NCI-H1105 treated with DMSO at 0.1 percent for 48 hours (cell line): Measurements from ENCODE around the gene TEX261.
"Not testable (repeated sequence)": the region's sequence is repeated elsewhere in the genome, so short reads cannot be mapped to it uniquely, and the experiment has no call there.

Source experiments
- DNase-seq: peaks from one replicate; lab custom pipeline; 2025; lab: John Stamatoyannopoulos, UW

The TEX261 gene

DNA sequence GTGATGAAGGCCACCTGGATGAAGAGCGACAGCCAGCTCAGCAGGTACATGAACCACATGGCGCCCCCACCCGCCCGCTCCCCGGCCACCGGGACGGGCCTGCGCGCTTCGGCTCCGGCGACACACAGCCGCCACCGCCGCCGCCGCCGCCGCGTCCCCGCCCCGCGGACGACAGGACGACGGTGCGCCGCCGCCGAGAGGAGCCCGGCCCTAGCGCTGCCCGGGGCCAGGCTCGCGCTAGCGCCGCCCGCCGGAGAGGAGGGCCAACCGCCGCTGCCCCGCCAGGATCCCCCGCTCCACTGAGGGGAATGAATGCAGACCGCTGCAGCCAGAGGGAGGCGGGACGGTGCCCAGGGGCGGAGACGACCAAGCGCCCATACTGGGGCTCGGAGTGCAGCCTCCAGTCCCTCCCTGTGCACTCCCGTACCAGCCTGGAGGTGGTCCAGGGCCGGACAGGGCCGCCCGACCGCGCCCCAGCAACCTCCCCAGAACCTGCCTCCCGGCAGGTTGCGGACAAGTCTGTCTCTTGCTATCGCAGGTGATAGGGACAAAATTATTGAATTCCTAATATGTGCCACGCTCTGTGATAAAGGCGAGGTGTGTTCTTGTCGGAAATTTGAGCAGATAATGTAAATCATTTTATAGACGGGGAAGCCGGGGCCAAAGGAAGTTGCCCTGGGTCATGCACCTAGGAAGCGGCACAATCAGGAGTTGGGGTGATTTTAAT lies at the start of gene TEX261:
Gene TEX261, minus strand, starts transcription at position 175 of the 727 bp plus-strand sequence. Its CDS starts 116 bp downstream, at position 59.
- peak; percentile 73 for DNase-seq

DNA sequence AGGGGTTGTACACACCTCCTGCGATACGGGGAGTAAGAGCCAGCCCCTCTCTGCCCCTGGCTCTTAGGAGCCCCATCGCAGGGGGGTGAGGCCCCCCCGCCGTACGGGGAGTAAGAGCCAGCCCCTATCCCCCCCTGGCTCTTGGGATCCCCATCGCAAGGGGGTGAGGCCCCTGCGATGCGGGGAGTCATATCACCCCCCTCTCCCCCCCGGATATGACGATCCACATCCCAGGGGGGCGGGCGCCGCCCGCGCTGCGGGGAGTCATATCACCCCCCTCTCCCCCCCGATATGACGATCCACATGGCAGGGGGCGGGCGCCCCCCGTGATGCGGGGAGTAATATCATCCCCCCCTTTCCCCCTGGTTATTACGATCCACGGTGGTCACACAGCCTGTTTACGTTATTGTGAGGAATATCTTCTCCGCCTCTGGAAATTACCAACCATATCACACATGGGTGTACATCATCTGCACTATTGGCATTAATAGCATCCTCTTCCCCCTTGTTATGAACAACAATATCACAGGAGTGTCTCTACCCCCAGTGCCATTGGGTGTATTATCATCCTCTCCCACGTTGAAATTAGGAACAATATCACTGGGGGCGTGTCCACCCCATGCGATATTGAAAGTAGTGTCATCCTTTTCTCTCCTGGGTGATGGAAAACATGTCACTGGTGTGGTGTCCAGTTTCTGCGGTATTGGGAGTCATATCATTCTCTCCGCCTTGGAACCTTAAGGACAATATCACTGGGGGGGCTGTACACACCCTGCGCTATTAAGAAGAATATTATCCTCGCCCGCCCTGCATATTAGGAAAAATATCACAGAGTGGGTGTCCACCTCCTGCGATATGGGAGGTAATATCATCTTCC lies 49.1 kb upstream of the TEX261 start:
- no peak for DNase-seq

DNA sequence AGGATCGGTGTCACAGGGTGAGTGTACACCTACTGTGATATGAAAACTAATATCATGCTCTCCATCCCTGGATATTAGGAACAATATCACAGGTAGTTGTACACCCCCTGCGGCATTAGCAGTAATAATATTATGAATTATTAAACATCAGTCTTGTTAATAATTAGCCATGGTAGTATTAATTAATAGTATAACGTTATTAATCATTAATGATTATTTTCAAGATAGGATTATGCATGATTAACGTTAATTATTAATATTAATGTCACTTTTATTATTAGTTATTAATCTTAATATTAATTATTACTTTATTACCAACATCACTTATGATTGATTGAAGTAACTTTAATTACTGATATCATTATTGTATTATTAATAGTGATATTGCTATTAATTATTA lies 47.6 kb upstream of the TEX261 start:
- DNase-seq = no peak

DNA sequence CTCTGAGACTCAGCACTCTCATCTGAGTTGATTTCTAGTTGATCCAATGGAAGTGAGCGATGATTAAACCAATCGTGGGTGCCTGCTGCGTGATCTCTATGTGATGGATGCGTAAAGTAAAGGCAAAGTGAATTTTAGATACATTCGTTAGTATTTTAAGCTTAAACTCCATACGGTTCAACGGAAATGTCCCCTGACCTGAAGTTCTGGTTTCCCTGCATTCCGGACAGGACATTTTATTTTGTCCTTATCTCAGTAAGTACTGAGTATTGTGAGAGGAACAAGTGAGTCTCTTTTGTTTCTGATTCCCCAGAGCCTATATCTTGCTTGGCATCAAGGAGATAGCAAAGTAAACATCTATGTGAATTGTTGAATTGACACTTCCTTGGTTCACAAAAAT lies 41.6 kb upstream of the TEX261 start:
- DNase-seq = not testable (repeated sequence)

DNA sequence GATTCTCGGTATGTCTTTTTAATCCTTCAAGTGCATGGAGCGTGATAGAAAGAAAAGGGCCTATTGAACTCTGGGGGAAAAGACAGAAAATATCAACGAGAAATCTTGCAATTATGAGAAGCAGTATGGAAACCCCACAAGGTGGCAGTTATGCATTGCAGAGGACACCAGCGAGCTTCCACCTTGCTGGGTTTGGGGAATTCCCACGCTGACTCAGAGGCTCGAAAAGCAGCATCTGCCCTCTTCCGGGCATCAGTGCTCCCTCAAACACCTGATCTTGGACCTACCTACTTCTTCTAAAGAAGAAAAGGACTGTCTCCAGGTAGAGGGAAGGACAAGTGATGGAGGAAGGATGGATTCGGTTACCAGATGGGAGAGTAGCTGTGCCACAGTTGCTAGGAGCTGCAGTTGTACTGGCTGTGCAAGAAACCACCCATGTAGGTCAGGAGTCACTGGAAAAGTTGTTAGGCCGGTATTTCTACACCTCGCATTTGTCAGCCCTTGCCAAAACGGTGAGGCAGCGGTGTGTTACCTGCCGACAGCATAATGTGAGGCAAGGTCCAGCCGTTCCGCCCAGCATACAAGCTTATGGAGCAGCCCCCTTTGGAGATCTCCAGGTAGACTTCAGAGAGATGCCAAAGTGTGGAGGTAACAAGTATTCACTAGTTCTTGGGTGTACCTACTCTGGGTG lies 29.0 kb upstream of the TEX261 start:
- not testable (repeated sequence) for DNase-seq

DNA sequence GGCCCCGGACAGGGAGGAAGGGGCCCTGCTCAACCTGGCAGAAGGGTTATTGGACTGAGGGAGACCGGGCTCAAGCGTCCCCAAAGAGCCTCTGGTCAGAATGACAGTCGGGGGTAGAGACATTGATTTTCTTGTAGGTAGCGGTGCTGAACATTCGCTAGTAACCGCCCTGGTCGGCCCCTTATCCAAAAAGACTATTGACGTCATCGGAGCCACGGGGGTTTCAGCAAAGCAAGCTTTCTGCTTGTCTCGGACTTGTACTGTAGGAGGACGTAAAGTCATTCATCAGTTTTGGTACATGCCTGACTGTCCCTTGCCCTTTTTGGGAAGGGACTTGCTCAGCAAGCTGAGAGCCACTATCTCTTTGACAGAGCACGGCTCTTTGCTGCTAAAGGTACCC lies 26.7 kb upstream of the TEX261 start:
- DNase-seq = not testable (repeated sequence)

DNA sequence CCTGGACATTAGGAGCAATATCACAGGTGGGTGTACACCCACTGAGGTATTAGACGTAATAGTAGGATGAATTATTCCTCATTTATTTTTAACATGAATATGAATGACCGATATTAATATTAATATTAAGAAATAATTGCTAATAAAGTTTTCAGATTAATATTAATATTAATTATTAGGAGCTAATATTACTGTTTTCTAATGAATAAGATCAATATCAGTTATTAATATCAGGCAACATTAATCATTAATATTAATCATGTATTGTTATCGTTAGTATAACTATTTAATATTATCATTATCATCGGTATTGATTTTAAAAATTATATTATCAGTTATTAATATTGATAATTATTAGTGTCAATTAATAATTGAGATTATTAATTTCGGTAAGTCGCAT lies 25.3 kb upstream of the TEX261 start:
- DNase-seq = not testable (repeated sequence)

DNA sequence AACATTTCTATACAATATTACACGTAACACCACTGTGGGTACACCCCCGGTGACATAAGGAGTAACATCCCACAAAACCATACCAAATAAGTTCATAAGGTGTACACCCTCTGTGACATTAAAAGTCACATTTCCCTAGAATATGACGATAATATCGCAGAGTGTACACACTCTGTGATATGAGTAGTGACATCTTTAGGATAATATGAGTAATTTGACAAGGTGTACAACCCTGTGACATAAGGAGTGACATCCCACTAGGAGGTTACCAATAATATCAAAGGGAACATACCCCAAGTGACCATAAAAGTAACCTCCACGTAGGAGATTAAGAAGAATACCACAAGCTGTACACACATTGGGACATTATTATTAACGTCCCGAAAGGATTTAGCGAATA lies 24.0 kb upstream of the TEX261 start:
- DNase-seq = no peak

DNA sequence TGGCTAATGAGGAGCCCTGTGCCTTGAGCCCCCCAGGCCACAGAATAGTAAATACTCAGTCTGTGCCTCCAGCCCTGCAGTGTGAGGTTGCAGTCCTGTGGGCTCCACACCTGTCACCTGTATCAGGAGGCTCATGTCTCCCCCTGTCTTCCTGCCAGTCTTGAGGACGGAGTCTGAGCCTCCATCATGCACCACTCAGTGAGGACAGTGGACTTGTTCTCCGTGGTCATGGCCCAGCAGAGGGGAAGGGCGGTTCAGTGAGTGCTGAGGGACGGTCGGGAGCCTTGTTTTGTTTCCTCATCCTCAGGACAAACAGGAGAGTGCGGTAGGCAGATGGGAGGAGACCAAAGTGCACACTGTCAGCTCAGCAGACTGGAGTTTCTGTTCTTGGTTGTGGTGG lies 17.1 kb upstream of the TEX261 start:
- not testable (repeated sequence) for DNase-seq

DNA sequence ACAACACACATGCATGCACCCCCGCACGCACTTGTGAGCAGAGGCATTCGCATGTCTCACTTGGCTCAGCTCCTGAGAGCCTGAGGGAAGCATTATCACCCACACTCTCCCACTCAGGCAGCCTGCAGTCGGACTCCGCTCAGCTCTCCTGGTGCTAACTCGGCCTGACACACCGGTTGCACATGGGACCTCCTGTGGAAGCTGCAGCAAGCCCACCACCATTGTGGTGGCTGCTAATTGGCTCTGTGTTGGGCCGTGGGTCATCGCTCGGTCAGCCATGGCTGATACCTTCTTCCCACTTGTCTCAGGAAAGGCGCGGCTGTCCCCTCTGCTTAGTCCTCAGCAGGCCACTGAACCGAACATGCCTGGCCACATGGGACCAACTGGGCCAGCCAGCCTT lies 13.7 kb upstream of the TEX261 start:
- DNase-seq = no peak

DNA sequence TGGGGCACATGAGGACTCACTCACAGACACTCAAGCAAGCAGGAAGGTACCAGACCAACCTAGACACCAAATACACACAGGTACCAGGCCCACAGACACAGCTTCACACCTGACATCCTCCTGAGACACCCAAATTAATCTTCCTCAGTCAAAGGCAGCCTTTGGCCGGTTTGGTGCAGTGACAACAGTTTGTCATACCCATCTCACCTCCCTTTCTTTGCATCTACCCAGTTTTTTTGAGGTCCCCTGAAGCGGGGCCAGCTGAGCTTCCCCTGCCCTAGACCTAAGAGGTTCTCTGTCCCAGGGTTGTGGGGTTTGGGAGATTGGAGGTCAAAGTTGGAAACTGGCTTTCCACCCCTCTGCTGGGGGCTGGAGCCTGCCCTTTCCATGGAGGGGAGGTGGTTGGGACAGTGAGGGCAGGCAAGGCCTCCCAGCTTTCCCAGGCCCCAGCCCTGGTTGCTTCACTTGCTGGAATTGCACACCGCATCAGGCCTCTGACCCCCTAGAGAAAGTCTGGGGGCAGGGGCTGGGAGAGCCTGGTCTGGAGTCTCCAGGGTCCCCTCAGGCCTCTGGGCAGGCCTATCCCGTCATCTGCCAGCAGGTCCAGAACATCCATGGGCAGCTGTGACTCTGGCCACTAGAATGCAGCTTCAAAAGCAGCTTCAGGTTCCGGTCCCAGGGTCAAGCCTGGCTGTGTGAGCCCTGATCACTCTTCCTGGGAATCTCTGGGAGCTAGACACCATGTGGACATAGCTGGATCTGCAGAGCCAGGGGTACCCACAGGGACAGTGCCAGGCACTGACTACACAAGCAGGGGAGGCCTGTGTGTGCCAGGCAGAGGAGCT lies 12.5 kb upstream of the TEX261 start:
- no peak for DNase-seq

DNA sequence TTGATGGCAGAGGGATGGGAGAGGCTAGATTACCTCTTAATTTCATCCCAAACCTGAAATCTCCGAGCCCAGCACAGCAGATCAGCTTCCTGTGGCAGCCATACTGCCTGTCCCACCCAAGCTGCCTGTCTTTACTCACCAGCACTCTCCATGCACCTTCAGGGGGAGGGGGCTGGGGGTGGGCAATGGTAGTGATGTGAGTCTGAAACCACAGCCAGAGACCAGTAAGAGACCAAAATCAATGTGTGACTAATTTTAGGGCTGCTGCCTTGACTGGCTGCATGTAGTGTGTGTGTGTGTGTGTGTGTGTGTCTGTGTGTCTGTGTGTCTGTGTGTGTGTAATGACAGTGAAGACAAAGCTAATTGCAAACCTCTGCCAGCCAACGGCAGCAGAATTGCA lies 11.7 kb upstream of the TEX261 start:
- no peak for DNase-seq

DNA sequence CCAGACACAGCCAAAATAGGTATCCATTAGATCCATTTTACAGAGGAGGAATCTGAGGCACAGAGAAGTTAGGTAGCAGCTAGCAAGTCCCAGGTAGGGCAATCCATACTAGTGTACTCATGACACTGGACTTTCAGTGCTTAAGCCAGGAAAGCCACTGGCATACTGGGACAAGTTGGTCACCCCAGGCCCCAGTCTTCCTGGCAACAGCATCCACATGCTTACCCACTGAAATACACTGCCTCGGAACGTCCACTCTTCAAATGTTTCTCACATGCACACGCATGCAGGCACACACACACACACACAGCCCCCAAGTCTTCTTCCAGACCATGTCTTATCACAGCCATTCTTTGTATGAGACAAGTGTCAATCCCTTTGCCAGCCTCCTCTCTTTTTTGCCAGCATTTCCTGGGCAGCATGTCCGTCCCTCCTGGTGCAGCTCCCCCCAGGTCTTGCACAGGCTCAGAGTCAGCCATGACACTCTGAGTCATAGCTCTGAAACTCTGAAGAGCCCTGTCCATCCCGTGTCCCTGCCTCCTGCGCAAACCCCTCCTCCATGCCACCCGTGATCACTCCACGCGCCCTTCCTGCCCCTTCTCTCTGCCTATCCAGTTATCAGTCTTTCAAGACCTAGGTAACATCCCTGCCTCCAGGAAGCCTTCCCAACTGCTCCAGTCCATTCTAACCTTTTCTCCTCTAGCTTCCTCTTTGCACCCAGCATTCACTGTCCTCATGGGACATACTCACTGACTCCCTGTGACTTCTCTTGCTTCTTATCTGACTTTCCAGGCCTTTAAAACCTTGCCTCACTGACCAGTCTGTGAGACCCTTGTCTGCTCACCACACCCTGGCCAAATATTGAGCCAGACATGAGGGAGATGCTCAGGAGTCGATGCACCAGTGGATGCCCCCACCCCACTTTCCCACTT lies 10.9 kb upstream of the TEX261 start:
- DNase-seq = no peak

DNA sequence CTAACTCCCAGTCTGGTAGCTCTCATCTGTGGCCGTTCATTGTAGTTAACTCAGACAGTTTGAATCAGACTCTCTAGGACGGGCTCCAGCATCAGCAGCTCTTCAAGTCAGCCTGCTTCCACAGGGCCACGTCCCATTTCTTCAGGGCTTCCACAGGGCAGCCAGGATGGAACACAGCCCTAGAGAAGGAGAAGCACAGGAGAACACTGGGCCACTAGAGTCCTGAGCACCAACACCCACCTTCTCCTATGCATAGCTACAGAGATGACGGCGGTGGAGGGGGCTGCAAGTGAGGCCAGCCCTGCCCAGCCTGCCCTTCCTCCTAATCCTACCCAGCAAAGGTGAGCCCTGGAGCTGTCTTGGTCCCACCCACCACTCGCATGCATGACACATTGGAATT lies 10.2 kb upstream of the TEX261 start:
- no peak for DNase-seq

DNA sequence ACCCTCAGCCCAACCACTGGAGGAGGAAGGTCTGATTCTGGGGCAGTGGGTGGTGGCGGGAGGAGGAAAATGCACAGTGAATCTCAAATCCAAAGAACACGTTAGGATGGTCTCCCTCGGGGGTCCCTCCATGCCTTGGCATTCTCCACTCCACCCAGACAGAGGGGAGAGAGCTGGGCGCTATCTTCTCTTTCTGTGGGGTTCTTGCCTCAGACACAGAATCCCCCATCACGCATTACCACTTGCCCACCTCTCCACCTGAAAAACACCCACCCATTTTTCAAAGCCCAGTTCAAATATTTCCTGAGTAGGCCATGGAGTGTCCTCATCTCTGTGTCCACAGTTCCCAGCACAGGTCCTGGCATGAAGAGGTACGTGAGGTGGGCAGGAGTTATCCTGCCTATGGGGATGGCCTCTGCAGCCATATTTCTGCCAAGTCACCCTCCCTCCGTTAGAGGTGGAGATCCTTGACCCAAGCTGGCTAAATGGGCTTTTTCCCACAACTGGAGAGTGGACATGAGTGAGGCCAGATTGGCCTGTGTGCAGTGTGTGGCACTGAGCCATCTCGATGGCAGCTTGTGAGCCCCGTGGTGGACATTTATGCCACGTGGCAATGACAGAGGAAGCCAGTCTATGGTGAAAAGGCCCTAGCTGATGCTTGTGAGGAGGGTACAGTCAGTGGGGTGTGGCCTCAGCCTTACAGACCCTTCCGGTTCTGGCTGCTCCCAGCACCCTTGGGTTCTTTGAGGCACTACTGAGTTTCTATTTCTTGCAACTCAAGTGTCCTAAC lies 9.5 kb upstream of the TEX261 start:
- no peak for DNase-seq

DNA sequence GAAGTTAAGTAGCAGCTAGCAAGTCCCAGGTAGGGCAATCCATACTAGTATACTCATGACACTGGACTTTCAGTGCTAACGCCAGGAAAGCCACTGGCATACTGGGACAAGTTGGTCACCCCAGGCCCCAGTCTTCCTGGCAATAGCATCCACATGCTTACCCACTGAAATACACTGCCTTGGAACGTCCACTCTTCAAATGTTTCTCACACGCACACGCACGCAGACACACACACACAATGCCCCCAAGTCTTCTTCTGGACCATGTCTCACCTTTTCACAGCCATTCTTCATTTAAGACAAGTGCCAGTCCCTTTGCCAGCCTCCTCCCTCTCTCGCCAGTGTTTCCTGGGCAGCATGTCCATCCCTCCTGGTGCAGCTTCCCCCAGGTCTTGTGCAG lies 8.7 kb upstream of the TEX261 start:
- no peak for DNase-seq

DNA sequence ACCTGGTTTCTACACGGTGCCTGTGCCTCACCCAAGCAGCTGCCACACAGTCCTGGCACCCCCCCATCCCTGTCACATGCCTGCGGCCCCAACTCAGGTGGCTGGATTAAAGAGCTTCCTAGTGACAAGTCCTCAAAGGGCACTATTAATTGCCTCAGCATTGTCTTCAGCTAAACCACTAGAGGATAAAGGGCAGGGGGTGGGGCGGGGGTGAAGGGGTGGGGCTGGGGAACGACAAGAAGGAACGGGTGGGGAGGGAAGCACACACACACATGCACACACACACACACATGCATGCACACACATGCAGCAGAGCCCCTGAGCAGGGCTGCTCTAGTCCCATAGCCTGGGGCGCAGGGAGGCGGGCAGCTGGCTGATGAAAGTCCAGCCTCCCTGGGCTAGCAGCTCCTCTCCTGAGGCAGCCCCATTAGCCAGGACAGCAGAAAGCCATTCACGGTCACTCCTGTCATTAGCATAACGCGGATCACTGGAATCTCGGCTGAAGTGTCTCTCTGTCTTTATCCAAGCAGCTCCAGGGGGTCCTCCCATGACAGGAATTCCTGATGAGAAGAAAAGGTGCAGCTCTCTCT lies 7.4 kb upstream of the TEX261 start:
- DNase-seq = no peak

DNA sequence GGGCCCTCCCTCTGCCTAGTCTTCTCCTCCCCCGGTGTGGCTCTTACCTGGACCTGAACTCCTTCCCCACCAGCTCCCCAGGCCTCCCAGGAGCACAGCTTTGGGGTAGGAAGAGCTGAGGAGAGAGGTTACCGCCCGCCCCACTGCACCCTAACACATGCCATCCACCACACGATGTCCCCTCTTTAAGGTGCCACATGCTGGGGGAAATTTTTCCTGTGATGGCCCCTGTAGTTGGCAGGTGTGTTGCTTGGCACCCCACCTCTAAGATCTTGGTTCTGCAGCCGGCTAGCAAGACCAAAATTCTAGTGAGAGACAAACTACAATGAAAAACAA lies 6.9 kb upstream of the TEX261 start:
- no peak for DNase-seq

DNA sequence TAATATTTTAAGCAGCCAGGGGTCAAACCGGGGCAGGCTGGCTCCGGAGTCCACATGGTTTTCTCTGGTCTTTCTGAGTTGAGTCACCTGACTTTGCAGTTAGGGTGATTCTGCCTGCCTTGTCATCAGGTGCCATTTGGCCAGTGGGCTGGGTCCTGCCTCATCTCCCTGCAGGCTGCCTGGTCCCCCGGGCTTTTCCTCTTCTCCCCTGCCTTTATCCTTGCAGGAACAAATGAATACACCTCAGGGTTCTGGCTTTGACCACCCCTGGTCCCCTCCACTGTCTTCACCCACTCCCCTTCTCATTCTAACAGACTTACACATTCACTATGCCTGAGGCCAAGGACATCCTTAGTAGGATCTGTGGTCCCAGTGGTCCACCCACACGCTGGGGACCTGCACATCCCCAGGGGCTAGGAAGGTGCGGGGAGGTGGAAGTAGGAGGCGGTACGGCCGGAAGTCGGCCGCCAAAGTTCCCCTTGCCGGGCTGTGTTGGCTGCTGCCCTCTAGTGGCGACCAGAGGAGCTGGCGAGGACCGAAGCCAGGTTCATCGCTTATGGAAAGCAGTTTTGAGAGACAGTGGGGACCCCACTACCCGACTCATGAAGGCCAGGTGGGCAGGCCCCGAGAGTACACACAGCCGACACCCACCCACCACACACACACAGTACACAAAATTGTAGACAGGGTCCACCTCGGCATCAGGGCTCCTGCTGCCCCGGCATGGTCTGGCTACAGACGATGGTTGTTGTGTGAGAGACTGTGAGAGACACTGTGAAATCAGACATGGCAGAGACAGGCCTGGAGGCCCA lies 6.3 kb upstream of the TEX261 start:
- DNase-seq = peak; percentile 69
